Natural killer cell (primary cell): ENCODE results near the gene MPPED1. TPM values are rescaled to one million over a fixed set of nuclear protein-coding genes. Genes with fewer than 3 reads are reported as not detected.

Source experiments
- ATAC-seq, 3 donors: fragments of 150-1000 bp in 2 of 3; fragments of 200-7000 bp in 1 of 3; cut with Tn5 transposase; 1 replicate in 1 of 3; 2 replicates in 2 of 3; pipeline ENCODE4 v1.10.0; 2021; ENCODE audit warnings: mild to moderate bottlenecking in 2 of 3, moderate library complexity in 2 of 3
- DNase-seq, 2 donors: peaks; one replicate each; pipeline versions ENCODE4 v3.0.0 to v3.0.0-alpha.2; 2013 to 2021; ENCODE audit warnings: mixed read lengths in 1 of 2
- H3K27ac ChIP-seq: one replicate; pipeline ENCODE4 v1.5.1; 2013; ENCODE audit warnings: mild to moderate bottlenecking, low read length
- H3K27me3 ChIP-seq: one replicate; pipeline ENCODE4 v1.6.1; 2013; ENCODE audit warnings: low read length; ENCODE audit not compliant: control insufficient read depth, insufficient read depth
- H3K36me3 ChIP-seq: one replicate; pipeline ENCODE4 v1.6.1; 2013; ENCODE audit warnings: low read length; ENCODE audit not compliant: control insufficient read depth, insufficient read depth
- H3K4me1 ChIP-seq: one replicate; pipeline ENCODE4 v1.6.1; 2013; ENCODE audit warnings: low read length; ENCODE audit not compliant: control insufficient read depth, insufficient read depth
- H3K4me3 ChIP-seq: one replicate; pipeline ENCODE4 v1.5.1; 2013; ENCODE audit warnings: low read length
- H3K9me3 ChIP-seq: one replicate; pipeline ENCODE4 v1.6.1; 2013; ENCODE audit warnings: low read length; ENCODE audit not compliant: control insufficient read depth, insufficient read depth
- H3K27ac Mint-ChIP-seq, 2 donors: one replicate each; pipeline ENCODE4 v1.8.0; 2022; ENCODE audit warnings: mild to moderate bottlenecking in 2 of 2, mixed read lengths in 2 of 2, moderate library complexity in 1 of 2
- H3K27me3 Mint-ChIP-seq, 2 donors: one replicate each; pipeline ENCODE4 v1.8.0; 2022; ENCODE audit warnings: low read depth in 2 of 2, mixed read lengths in 2 of 2
- H3K36me3 Mint-ChIP-seq: one replicate; pipeline ENCODE4 v1.8.0; 2022; ENCODE audit warnings: mixed read lengths
- H3K4me1 Mint-ChIP-seq, 2 donors: one replicate each; pipeline ENCODE4 v1.8.0; 2022; ENCODE audit warnings: mixed read lengths in 2 of 2
- H3K4me3 Mint-ChIP-seq: one replicate; pipeline ENCODE4 v1.8.0; 2022; ENCODE audit warnings: mild to moderate bottlenecking, moderate library complexity, mixed read lengths
- H3K9me3 Mint-ChIP-seq, 2 donors: one replicate each; pipeline ENCODE4 v1.8.0; 2022; ENCODE audit warnings: mixed read lengths in 2 of 2
- CTCF ChIP-seq: fragments of 200-600 bp; IDR thresholded peaks from one replicate; pipeline ENCODE4 v1.8.0; 2022; ENCODE audit warnings: antibody characterized with exemption
- WGBS: methylation state at CpG from one replicate; pipeline ENCODE4 v1.1.7; 2013; ENCODE audit warnings: missing lambda C conversion rate; ENCODE audit not compliant: insufficient coverage; 5-methylcytosine and 5-hydroxymethylcytosine counted together
- intact Hi-C: fragments of 100-400 bp; cut with micrococcal nuclease; formaldehyde crosslinking; loops from one replicate; pipeline ENCODE4 v1.14.2; 2022
- total RNA-seq, 4 donors: library from RNA; stranded (reverse); fragments of 120-200 nt in 1 of 4; gene quantifications; one replicate each; pipeline versions ENCODE4 v1.2.3 to v1.2.4, GENCODE V29; 2013 to 2022

The MPPED1 gene
- total RNA-seq, 3 donors from 2014 or later (not counting 1 experiment from before 2014, with no cell fraction given): not detected

GRCh38 chr22:43376765-43377547 lies 34.9 kb upstream of the MPPED1 start:
- intact Hi-C loops: loop anchor here (1.0 kb wide), 1 partner anchor 114 kb away; no protein-coding TSS in a partner anchor
- H3K36me3 Mint-ChIP-seq: peaks cover 8% of the 10 kb centered on the region
- H3K4me3 ChIP-seq: no peak overlapping the region
- H3K27me3 Mint-ChIP-seq: peaks cover 66 to 92% of the 10 kb centered on the region in 2 donors
- H3K4me3 Mint-ChIP-seq: peak overlapping the region; percentile 81
- ATAC-seq (peak; percentile 82 to 93 (median 87)), DNase-seq (peak; percentile 69 to 83)
- H3K27ac Mint-ChIP-seq: peak overlapping the region; percentile 39 to 50
- peaks cover 35% of the 10 kb centered on the region for H3K4me1 ChIP-seq
- no peak overlapping the region for H3K27ac ChIP-seq
- H3K36me3 ChIP-seq: no peaks in the 10 kb centered on the region
- TF ChIP-seq CTCF: no peak
- H3K9me3 ChIP-seq: peaks cover 12% of the 10 kb centered on the region
- peaks cover 27 to 31% of the 10 kb centered on the region in 2 donors for H3K4me1 Mint-ChIP-seq
- 26% methylated on average over 12 of the region's 15 CpGs for WGBS
- H3K27me3 ChIP-seq: peaks cover 37% of the 10 kb centered on the region
- H3K9me3 Mint-ChIP-seq: peaks cover 0 to 7% of the 10 kb centered on the region in 2 donors

GRCh38 chr22:43377548-43377895 lies 34.3 kb upstream of the MPPED1 start:
- 45% methylated on average over 10 of the region's 10 CpGs for WGBS

GRCh38 chr22:43377896-43378704 lies 33.7 kb upstream of the MPPED1 start:
- peaks cover 71 to 97% of the 10 kb centered on the region in 2 donors for H3K27me3 Mint-ChIP-seq
- Histone ChIP-seq H3K27ac (no peak overlapping the region), H3K4me3 (no peak overlapping the region), H3K4me1 (peaks cover 35% of the 10 kb centered on the region), H3K27me3 (peaks cover 37% of the 10 kb centered on the region), H3K9me3 (peaks cover 12% of the 10 kb centered on the region), H3K36me3 (no peaks in the 10 kb centered on the region)
- ATAC-seq (peak in 1 of 3 donors; percentile 20), DNase-seq (peak in 1 of 2 donors; percentile 24)
- WGBS: 7% methylated on average over 6 of the region's 8 CpGs
- H3K36me3 Mint-ChIP-seq: peaks cover 8% of the 10 kb centered on the region
- peaks cover 0 to 7% of the 10 kb centered on the region in 2 donors for H3K9me3 Mint-ChIP-seq
- intact Hi-C loops: loop anchor here (1.0 kb wide), 1 partner anchor 115 kb away; no protein-coding TSS in a partner anchor
- no peak for TF ChIP-seq CTCF
- H3K27ac Mint-ChIP-seq: peak overlapping the region; percentile 39 to 50
- peak overlapping the region; percentile 81 for H3K4me3 Mint-ChIP-seq
- peaks cover 27 to 31% of the 10 kb centered on the region in 2 donors for H3K4me1 Mint-ChIP-seq

More at GRCh38 chr22:43377548-43377895, 34.3 kb upstream of the MPPED1 start:
- Histone ChIP-seq H3K36me3 (no peaks in the 10 kb centered on the region), H3K4me1 (peaks cover 35% of the 10 kb centered on the region), H3K4me3 (no peak overlapping the region), H3K27me3 (peaks cover 37% of the 10 kb centered on the region), H3K27ac (no peak overlapping the region), H3K9me3 (peaks cover 12% of the 10 kb centered on the region)
- Mint-ChIP-seq H3K4me3 (peak overlapping the region; percentile 81), H3K4me1 (peaks cover 27 to 31% of the 10 kb centered on the region in 2 donors), H3K36me3 (peaks cover 8% of the 10 kb centered on the region), H3K27me3 (peaks cover 70 to 96% of the 10 kb centered on the region in 2 donors), H3K9me3 (peaks cover 0 to 7% of the 10 kb centered on the region in 2 donors), H3K27ac (peak overlapping the region; percentile 39 to 50)
- ATAC-seq (peak in 1 of 3 donors; percentile 13), DNase-seq (peak in 1 of 2 donors; percentile 17)
- intact Hi-C loops: loop anchor here (1.0 kb wide), 1 partner anchor 114 kb away; no protein-coding TSS in a partner anchor
- no peak for TF ChIP-seq CTCF
